Right lobe of liver (tissue), 6 donors: ENCODE measurements around the gene POLA2. TPM values are rescaled to one million over a fixed set of nuclear protein-coding genes. Genes with fewer than 3 reads are reported as not detected.

Experiments used
- ATAC-seq, 4 donors: fragments of 200-7000 bp; cut with Tn5 transposase; one replicate each; pipeline ENCODE4 v1.9.1; 2020; ENCODE audit warnings: mild to moderate bottlenecking in 4 of 4, moderate library complexity in 4 of 4
- DNase-seq, 3 donors: peaks; one replicate each; pipeline ENCODE4 v3.0.0-alpha.2; 2020
- H3K27ac ChIP-seq, 3 donors: fragments of 200-600 bp; one replicate each; pipeline ENCODE4 v1.8.0; 2022
- H3K27me3 ChIP-seq, 2 donors: fragments of 200-600 bp; one replicate each; pipeline ENCODE4 v1.8.0; 2022
- H3K36me3 ChIP-seq, 4 donors: fragments of 200-600 bp; sonication (generic) in 1 of 4; one replicate each; pipeline versions ENCODE4 v1.5.1 to v1.8.0; 2017 to 2022; ENCODE audit warnings: control low read depth in 1 of 4
- H3K4me1 ChIP-seq, 4 donors: fragments of 200-600 bp; sonication (generic) in 1 of 4; one replicate each; pipeline versions ENCODE4 v1.5.1 to v1.8.0; 2017 to 2022; ENCODE audit warnings: control low read depth in 1 of 4
- H3K4me3 ChIP-seq, 3 donors: fragments of 200-600 bp; one replicate each; pipeline ENCODE4 v1.8.0; 2022
- H3K9me3 ChIP-seq, 4 donors: fragments of 200-600 bp; sonication (generic) in 1 of 4; one replicate each; pipeline versions ENCODE4 v1.5.1 to v1.8.0; 2017 to 2022; ENCODE audit warnings: control low read depth in 1 of 4
- CTCF ChIP-seq, 4 donors: fragments of 200-600 bp in 3 of 4; fragments of 450-650 bp in 1 of 4; IDR thresholded peaks; one replicate each; pipeline versions ENCODE4 v1.5.1 to v1.8.0; 2016 to 2022; ENCODE audit warnings: antibody characterized with exemption in 4 of 4, mild to moderate bottlenecking in 2 of 4
- POLR2A ChIP-seq: fragments of 450-650 bp; IDR thresholded peaks from one replicate; pipeline ENCODE4 v1.6.1; 2017; ENCODE audit warnings: antibody characterized with exemption, mild to moderate bottlenecking
- WGBS: methylation state at CpG from one replicate; pipeline ENCODE4 v1.1.6; 2018; ENCODE audit warnings: low coverage, low lambda C conversion rate; ENCODE audit not compliant: insufficient coverage; ENCODE audit errors: missing lambda C conversion rate; 5-methylcytosine and 5-hydroxymethylcytosine counted together
- intact Hi-C, 2 donors: fragments of 100-400 bp; cut with DNase I; formaldehyde crosslinking; loops; one replicate each; pipeline versions ENCODE4 v1.11.2 to v1.14.1; 2022
- total RNA-seq, 6 experiments: library from RNA; depleted of rRNA in 2 of 6; stranded (reverse); fragments of >200 nt in 2 of 6; fragmentation: NEBNext Ultra II Directional in 3 of 6; extraction: Animal tissue kit (Norgen Biotek cat#: 25700) in 3 of 6; gene quantifications; one replicate each; pipeline versions ENCODE4 v1.1.0 to v1.2.4, GENCODE V29; 2016 to 2023
- donor health status: DM: no; HTN: yes; CAD: no.
- donor health status: DM: no; HTN: no; CAD: no.
- donor health status: DM: no; HTN: no; CAD: no.
- donor health status: DM: no; HTN: yes; CAD: no.
- donor health status: DM: no; HTN: yes; CAD: no.

Gene POLA2
- total RNA-seq, 6 experiments from 2014 or later: 1.8 to 8.4 (median 3.5) TPM

DNA sequence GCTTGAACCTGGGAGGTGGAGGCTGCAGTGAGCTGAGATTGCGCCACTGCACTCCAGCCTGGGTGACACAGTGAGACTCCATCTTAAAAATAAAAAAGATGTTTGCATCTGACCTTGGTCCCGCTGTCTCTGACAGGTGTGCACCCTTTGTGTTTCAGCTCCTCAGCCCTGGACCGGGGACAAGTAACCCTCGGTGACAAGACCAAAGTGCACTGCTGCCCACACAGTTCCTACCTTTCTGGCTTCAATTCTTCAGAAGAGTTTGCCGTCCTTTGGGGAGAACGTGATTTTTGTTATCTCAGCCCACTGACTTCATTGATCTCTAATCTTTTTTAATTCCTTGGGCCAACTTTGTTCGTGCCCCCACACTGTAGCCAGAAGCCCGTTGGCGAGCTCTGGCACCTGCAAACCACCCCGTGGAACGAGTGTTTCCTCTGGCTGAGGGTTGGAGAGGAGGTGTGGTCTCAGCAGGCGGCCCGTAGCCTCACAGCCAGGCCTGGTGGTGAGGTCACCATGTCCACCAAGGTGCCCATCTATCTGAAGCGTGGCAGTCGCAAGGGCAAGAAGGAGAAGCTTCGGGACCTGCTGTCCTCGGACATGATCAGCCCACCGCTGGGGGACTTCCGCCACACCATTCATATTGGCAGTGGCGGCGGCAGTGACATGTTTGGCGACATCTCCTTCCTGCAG, 58.8 kb downstream of the POLA2 start:
- peaks cover 0 to 10% (median 0%) of the 10 kb centered on the region in 4 donors for H3K4me1 ChIP-seq
- no peak overlapping the region for H3K4me3 ChIP-seq
- H3K27me3 ChIP-seq: no peaks in the 10 kb centered on the region
- TF ChIP-seq CTCF (IDR thresholded peaks at IDR 0.05) (no peak), POLR2A (no peak)
- WGBS: 31% methylated on average over 11 of the region's 22 CpGs
- no peaks in the 10 kb centered on the region for H3K9me3 ChIP-seq
- ATAC-seq (peak; percentile 29 to 60 (median 46)), DNase-seq (peak in 1 of 3 donors; percentile 45)
- no peak overlapping the region for H3K27ac ChIP-seq
- peaks cover 0 to 9% (median under 1%) of the 10 kb centered on the region in 4 donors for H3K36me3 ChIP-seq
- intact Hi-C loops: no loop called here

- no peaks in the 10 kb centered on the region for H3K27me3 ChIP-seq
- intact Hi-C loops: no loop called here
- TF ChIP-seq POLR2A (no peak), CTCF (IDR thresholded peaks at IDR 0.05) (no peak)
- DNase-seq (no peak), ATAC-seq (peak in 1 of 4 donors; percentile 7)
- no CpG with 5 or more reads among the region's 15 CpGs for WGBS
- H3K4me3 ChIP-seq: no peak overlapping the region
- peaks cover 0 to 9% (median under 1%) of the 10 kb centered on the region in 4 donors for H3K36me3 ChIP-seq
- no peak overlapping the region for H3K27ac ChIP-seq
- peaks cover 0 to 10% (median 0%) of the 10 kb centered on the region in 4 donors for H3K4me1 ChIP-seq
- H3K9me3 ChIP-seq: no peaks in the 10 kb centered on the region
Observed at GRCh38 chr11:65321076-65321475, 59.3 kb downstream of the POLA2 start.

DNA sequence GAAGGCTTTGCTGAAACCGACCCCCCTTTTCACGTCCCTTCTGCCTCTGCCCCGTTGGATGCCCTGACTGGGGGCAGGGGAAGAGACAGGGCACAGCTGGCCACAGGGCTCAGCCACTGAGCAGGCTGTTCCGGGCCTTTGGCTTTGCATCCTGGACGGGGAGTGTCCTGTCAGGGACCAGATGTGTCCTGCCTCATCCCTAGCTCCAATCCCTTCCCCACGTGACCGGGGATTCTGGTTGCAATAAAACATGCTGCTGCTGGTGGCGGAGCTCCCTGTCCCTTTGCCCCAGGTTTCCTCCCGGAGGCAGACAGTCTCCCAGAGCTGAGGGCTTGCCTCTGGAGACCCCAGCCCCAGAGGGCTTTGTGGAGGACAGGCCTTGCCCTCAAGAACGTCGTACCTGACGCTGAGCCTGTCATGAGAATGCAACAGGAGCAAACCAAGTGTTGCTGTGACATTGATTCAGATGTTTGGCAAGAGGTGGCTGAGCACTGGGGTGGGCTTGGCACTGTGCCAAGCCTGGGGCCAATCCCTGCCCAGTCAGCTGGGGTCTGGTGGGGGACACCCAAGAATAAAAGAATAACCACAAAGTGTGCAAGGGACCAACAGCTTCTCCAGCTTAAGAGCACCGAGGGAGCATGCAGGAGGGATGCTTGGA, 60.2 kb downstream of the POLA2 start:
- peaks cover 0 to 10% (median 0%) of the 10 kb centered on the region in 4 donors for H3K4me1 ChIP-seq
- H3K4me3 ChIP-seq: no peak overlapping the region
- no peak for TF ChIP-seq CTCF (IDR thresholded peaks at IDR 0.05)
- no peak for TF ChIP-seq POLR2A
- H3K27me3 ChIP-seq: no peaks in the 10 kb centered on the region
- intact Hi-C loops: no loop called here
- peaks cover 0 to 9% (median under 1%) of the 10 kb centered on the region in 4 donors for H3K36me3 ChIP-seq
- no peaks in the 10 kb centered on the region for H3K9me3 ChIP-seq
- ATAC-seq (no peak), DNase-seq (no peak)
- 40% methylated on average over 1 of the region's 13 CpGs for WGBS
- H3K27ac ChIP-seq: no peak overlapping the region

- Histone ChIP-seq H3K27ac (no peak overlapping the region), H3K36me3 (peaks cover 0 to 9% (median under 1%) of the 10 kb centered on the region in 4 donors), H3K9me3 (no peaks in the 10 kb centered on the region), H3K27me3 (no peaks in the 10 kb centered on the region), H3K4me1 (peaks cover 0 to 10% (median 0%) of the 10 kb centered on the region in 4 donors), H3K4me3 (no peak overlapping the region)
- no peak for ATAC-seq
- no peak for TF ChIP-seq CTCF (IDR thresholded peaks at IDR 0.05)
- TF ChIP-seq POLR2A: no peak
- DNase-seq: no peak
- 69% methylated on average over 8 of the region's 12 CpGs for WGBS
- intact Hi-C loops: no loop called here
Observed at GRCh38 chr11:65323813-65324212, 62.1 kb downstream of the POLA2 start.
